ENCODE results near the gene HDAC4.

GRCh38 chr2:239290618-239291474 is 110.0 kb downstream of the HDAC4 start:
- no peak for TF ChIP-seq POLR2A (IDR thresholded peaks at IDR 0.05)
- TF ChIP-seq, protein P1, sequence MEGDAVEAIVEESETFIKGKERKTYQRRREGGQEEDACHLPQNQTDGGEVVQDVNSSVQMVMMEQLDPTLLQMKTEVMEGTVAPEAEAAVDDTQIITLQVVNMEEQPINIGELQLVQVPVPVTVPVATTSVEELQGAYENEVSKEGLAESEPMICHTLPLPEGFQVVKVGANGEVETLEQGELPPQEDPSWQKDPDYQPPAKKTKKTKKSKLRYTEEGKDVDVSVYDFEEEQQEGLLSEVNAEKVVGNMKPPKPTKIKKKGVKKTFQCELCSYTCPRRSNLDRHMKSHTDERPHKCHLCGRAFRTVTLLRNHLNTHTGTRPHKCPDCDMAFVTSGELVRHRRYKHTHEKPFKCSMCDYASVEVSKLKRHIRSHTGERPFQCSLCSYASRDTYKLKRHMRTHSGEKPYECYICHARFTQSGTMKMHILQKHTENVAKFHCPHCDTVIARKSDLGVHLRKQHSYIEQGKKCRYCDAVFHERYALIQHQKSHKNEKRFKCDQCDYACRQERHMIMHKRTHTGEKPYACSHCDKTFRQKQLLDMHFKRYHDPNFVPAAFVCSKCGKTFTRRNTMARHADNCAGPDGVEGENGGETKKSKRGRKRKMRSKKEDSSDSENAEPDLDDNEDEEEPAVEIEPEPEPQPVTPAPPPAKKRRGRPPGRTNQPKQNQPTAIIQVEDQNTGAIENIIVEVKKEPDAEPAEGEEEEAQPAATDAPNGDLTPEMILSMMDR (IDR thresholded peaks at IDR 0.05), result peak in 1 of 2 donors; percentile 41
- TF ChIP-seq EP300 (IDR thresholded peaks at IDR 0.05), result no peak
